Stimulated activated CD4-positive, alpha-beta T cell treated with anti-CD3 and anti-CD28 coated beads, Interleukin-4, amount 100 ng/mL, for 1 hour (primary cell): ENCODE data around the gene FBLN5.
A peak's percentile ranks its signal among the peaks of the same experiment; 100 is the strongest.

Experiments
- DNase-seq: peaks from one replicate; pipeline ENCODE4 v3.0.0-alpha.2; 2020

FBLN5 gene

GRCh38 chr14:91947475-91948184 is at the start of gene FBLN5:
TSS of gene FBLN5 (minus strand) at chr14:91947694. CDS start at chr14:91947229, 465 bp downstream.
- DNase-seq, result peak; percentile 55

- no peak for DNase-seq
Measured at GRCh38 chr14:91996948-91997371, 49.5 kb upstream of the FBLN5 start.

- no peak for DNase-seq
Measured at GRCh38 chr14:91987192-91987591, 39.7 kb upstream of the FBLN5 start.

GRCh38 chr14:91985521-91986255 is 38.2 kb upstream of the FBLN5 start:
- DNase-seq, result no peak

- no peak for DNase-seq
Measured at GRCh38 chr14:91985008-91985407, 37.5 kb upstream of the FBLN5 start.

- no peak for DNase-seq
Measured at GRCh38 chr14:91983588-91983987, 36.1 kb upstream of the FBLN5 start.

GRCh38 chr14:91980157-91980556 is 32.7 kb upstream of the FBLN5 start:
- DNase-seq, result no peak

GRCh38 chr14:91977884-91978283 is 30.4 kb upstream of the FBLN5 start:
- no peak for DNase-seq

- DNase-seq, result no peak
Measured at GRCh38 chr14:91975763-91976162, 28.3 kb upstream of the FBLN5 start.

- DNase-seq, result no peak
Measured at GRCh38 chr14:91971188-91971778, 23.8 kb upstream of the FBLN5 start.

- peak; percentile 16 for DNase-seq
Measured at GRCh38 chr14:91968280-91968679, 20.8 kb upstream of the FBLN5 start.

GRCh38 chr14:91964724-91965123 is 17.2 kb upstream of the FBLN5 start:
- no peak for DNase-seq

GRCh38 chr14:91964011-91964410 is 16.5 kb upstream of the FBLN5 start:
- no peak for DNase-seq

- no peak for DNase-seq
Measured at GRCh38 chr14:91963465-91963864, 16.0 kb upstream of the FBLN5 start.

- DNase-seq, result no peak
Measured at GRCh38 chr14:91961297-91962220, 14.1 kb upstream of the FBLN5 start.

- DNase-seq, result no peak
Measured at GRCh38 chr14:91957876-91958313, 10.4 kb upstream of the FBLN5 start.

- no peak for DNase-seq
Measured at GRCh38 chr14:91956616-91957015, 9.1 kb upstream of the FBLN5 start.

- DNase-seq, result no peak
Measured at GRCh38 chr14:91955168-91955567, 7.7 kb upstream of the FBLN5 start.

- no peak for DNase-seq
Measured at GRCh38 chr14:91953170-91953985, 5.9 kb upstream of the FBLN5 start.

GRCh38 chr14:91946622-91947474 is 646 bp downstream of the FBLN5 start:
- DNase-seq, result no peak
